ENCODE measurements around the gene ATP1A3. TPM values are rescaled to one million over a fixed set of nuclear protein-coding genes. Genes with fewer than 3 reads are reported as not detected.

The ATP1A3 gene
- total and polyA plus RNA-seq, 2 of the 13 experiments (the other 11 are each of a cell fraction or from before 2014, with no cell fraction given): 0.01 to 0.04 TPM

DNA sequence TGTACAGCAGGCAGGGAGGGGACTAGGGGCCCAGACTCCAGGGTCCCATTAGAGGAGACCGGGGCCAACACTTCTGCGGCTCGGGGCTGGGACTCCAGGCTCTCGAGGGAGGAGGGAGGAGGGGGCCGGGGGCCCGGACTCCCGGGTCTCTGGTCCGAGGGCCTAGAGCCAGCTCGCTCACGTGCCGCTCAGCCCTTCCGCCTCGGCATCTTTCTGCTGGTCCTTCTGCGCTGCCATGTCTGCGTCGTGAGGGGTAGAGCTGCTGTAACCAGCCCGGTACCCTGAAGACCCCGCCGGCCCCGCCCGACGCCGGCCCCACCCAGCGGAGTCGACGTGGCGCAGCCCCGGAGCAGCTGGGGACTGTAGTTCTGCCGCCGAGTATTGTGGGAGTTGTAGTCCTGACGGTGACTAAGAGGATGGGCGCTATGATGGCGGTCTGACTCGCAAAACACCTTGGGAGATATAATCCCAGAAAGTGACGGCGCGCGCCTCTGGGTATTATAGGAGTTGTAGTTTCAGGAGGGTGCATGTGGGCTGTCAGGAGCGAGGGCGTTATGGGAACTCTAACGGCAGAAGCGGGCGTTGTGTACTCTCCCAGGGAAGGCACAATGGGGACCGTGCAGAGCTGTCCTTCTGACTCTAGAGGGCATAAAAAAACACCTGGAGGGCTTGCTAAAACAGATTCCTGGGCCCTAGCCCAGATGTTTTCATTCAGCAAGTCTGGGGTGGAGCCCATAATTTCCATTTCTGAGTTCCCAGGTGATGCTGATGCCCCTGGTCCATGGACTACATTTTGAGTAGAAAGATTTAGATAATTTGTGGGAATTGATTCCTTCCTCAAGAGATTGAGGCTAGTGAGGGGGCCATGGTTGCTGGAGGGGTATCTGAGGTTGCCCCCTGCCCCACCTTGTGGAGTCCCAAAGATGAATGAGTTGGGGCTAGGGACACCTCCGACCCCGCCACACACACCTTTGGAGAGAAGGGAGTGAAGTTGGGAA lies 34.7 kb downstream of the ATP1A3 start, which contains the start of gene RABAC1 (continued):
- TF ChIP-seq, protein P1, sequence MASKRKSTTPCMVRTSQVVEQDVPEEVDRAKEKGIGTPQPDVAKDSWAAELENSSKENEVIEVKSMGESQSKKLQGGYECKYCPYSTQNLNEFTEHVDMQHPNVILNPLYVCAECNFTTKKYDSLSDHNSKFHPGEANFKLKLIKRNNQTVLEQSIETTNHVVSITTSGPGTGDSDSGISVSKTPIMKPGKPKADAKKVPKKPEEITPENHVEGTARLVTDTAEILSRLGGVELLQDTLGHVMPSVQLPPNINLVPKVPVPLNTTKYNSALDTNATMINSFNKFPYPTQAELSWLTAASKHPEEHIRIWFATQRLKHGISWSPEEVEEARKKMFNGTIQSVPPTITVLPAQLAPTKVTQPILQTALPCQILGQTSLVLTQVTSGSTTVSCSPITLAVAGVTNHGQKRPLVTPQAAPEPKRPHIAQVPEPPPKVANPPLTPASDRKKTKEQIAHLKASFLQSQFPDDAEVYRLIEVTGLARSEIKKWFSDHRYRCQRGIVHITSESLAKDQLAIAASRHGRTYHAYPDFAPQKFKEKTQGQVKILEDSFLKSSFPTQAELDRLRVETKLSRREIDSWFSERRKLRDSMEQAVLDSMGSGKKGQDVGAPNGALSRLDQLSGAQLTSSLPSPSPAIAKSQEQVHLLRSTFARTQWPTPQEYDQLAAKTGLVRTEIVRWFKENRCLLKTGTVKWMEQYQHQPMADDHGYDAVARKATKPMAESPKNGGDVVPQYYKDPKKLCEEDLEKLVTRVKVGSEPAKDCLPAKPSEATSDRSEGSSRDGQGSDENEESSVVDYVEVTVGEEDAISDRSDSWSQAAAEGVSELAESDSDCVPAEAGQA (IDR thresholded peaks at IDR 0.05; ENCODE audit: low read depth): peak; percentile 41; the same call in 1 of the 2 replicates
- TF ChIP-seq, protein P1 (CRISPR knock-in tag; IDR thresholded peaks at IDR 0.05; ENCODE audit: borderline replicate concordance): no peak
- TF ChIP-seq ZNF75D (CRISPR knock-in tag; IDR thresholded peaks at IDR 0.05; ENCODE audit: borderline replicate concordance): no peak
- TF ChIP-seq NKX3-1 (CRISPR knock-in tag; IDR thresholded peaks at IDR 0.05): no peak
- no peak for TF ChIP-seq ZNF510 (CRISPR knock-in tag; IDR thresholded peaks at IDR 0.05; ENCODE audit: low read depth)
- no peak for TF ChIP-seq NFE2L2 (IDR thresholded peaks at IDR 0.05; ENCODE audit: low read length)
- TF ChIP-seq TAF15 (IDR thresholded peaks at IDR 0.05; ENCODE audit: low read depth, low read length, poor library complexity, severe bottlenecking): no peak
- TF ChIP-seq HNRNPH1 (optimal IDR thresholded peaks at IDR 0.05; ENCODE audit: low read depth, low read length): no peak
- TF ChIP-seq KLF16 (CRISPR knock-in tag; IDR thresholded peaks at IDR 0.05): peak in 1 of 2 experiments; percentile 63; a peak in 1 of 4 replicates
- no peak for TF ChIP-seq IRX3 (CRISPR knock-in tag; IDR thresholded peaks at IDR 0.05; ENCODE audit: borderline replicate concordance, low read depth)
- TF ChIP-seq, protein P2, sequence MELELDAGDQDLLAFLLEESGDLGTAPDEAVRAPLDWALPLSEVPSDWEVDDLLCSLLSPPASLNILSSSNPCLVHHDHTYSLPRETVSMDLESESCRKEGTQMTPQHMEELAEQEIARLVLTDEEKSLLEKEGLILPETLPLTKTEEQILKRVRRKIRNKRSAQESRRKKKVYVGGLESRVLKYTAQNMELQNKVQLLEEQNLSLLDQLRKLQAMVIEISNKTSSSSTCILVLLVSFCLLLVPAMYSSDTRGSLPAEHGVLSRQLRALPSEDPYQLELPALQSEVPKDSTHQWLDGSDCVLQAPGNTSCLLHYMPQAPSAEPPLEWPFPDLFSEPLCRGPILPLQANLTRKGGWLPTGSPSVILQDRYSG (CRISPR knock-in tag; IDR thresholded peaks at IDR 0.05): no peak
- TF ChIP-seq ZNF781 (CRISPR knock-in tag; IDR thresholded peaks at IDR 0.05; ENCODE audit: borderline replicate concordance, not compliant biosample characterization): peak; percentile 4
- 0 out of 2 replicates have a peak, but pooled peaks have one; percentile 66 for TF ChIP-seq ZFP82 (CRISPR knock-in tag; IDR thresholded peaks at IDR 0.05; ENCODE audit: borderline replicate concordance)
- TF ChIP-seq JUND (CRISPR knock-in tag; IDR thresholded peaks at IDR 0.05): peak; percentile 13; the same call in 1 of the 2 replicates
- TF ChIP-seq CHD4 (IDR thresholded peaks at IDR 0.05; ENCODE audit: borderline replicate concordance, low read length): no peak
- TF ChIP-seq, protein P3, sequence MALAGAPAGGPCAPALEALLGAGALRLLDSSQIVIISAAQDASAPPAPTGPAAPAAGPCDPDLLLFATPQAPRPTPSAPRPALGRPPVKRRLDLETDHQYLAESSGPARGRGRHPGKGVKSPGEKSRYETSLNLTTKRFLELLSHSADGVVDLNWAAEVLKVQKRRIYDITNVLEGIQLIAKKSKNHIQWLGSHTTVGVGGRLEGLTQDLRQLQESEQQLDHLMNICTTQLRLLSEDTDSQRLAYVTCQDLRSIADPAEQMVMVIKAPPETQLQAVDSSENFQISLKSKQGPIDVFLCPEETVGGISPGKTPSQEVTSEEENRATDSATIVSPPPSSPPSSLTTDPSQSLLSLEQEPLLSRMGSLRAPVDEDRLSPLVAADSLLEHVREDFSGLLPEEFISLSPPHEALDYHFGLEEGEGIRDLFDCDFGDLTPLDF (CRISPR knock-in tag; IDR thresholded peaks at IDR 0.05): no peak
- TF ChIP-seq ZNF841 (CRISPR knock-in tag; IDR thresholded peaks at IDR 0.05; ENCODE audit: borderline replicate concordance): no peak
- peak; percentile 65 for TF ChIP-seq HDAC1 (CRISPR knock-in tag; IDR thresholded peaks at IDR 0.05)
- peak; percentile 49 for TF ChIP-seq POLR2AphosphoS5 (IDR thresholded peaks at IDR 0.05; ENCODE audit: low read depth, low read length)
- peak; percentile 90 for TF ChIP-seq IRF2 (CRISPR knock-in tag; IDR thresholded peaks at IDR 0.05)

Data from HepG2 (cell line).